Thymus (tissue), 14 donors: Measurements from ENCODE around the gene ZNF665. TPM values are rescaled to one million over a fixed set of nuclear protein-coding genes. Genes with fewer than 3 reads are reported as not detected.
"Not testable (repeated sequence)": the region's sequence is repeated elsewhere in the genome, so short reads cannot be mapped to it uniquely, and the experiment has no call there.

Experiments used
- DNase-seq, 9 donors: peaks; one replicate each; pipeline ENCODE4 v3.0.0-alpha.2; 2013; ENCODE audit warnings: low spot score in 9 of 9, low read depth in 6 of 9, missing footprints in 1 of 9
- H3K27ac ChIP-seq, 2 donors: one replicate each; pipeline ENCODE4 v1.5.1; 2013; ENCODE audit warnings: control low read depth in 1 of 2, low read depth in 1 of 2, low read length in 1 of 2, mild to moderate bottlenecking in 1 of 2, moderate library complexity in 1 of 2
- H3K27me3 ChIP-seq, 2 donors: one replicate each; pipeline ENCODE4 v1.5.1; 2013; ENCODE audit warnings: low read length in 1 of 2; ENCODE audit not compliant: control insufficient read depth in 2 of 2, insufficient read depth in 1 of 2
- H3K36me3 ChIP-seq, 2 donors: one replicate each; pipeline ENCODE4 v1.5.1; 2013; ENCODE audit warnings: low read length in 1 of 2, mild to moderate bottlenecking in 1 of 2, moderate library complexity in 1 of 2; ENCODE audit not compliant: control insufficient read depth in 2 of 2, insufficient read depth in 2 of 2
- H3K4me1 ChIP-seq, 2 donors: one replicate each; pipeline ENCODE4 v1.5.1; 2013; ENCODE audit warnings: low read length in 2 of 2; ENCODE audit not compliant: control insufficient read depth in 2 of 2, insufficient read depth in 2 of 2
- H3K4me3 ChIP-seq, 2 donors: one replicate each; pipeline ENCODE4 v1.5.1; 2013; ENCODE audit warnings: low read length in 2 of 2, control low read depth in 1 of 2, mild to moderate bottlenecking in 1 of 2
- H3K9me3 ChIP-seq, 2 donors: one replicate each; pipeline ENCODE4 v1.5.1; 2013; ENCODE audit warnings: low read length in 1 of 2, mild to moderate bottlenecking in 1 of 2; ENCODE audit not compliant: control insufficient read depth in 2 of 2, insufficient read depth in 1 of 2
- WGBS: extraction: QIAGEN DNeasy Blood & Tissue Kit; methylation state at CpG from one replicate; pipeline ENCODE4 v1.1.7; 2013; 5-methylcytosine and 5-hydroxymethylcytosine counted together
- long read RNA-seq, 10 donors: transcript quantifications; one replicate each; lab custom pipeline, GENCODE V29; 2026
- polyA plus RNA-seq: library from polyadenylated mRNA; stranded (reverse); fragments of 200-250 nt; gene quantifications from one replicate; pipeline ENCODE4 v1.2.3, GENCODE V29; 2013
- total RNA-seq: library from RNA; stranded (reverse); fragments of 120-200 nt; gene quantifications from one replicate; pipeline ENCODE4 v1.2.4, GENCODE V29; 2013
- donor health status: healthy.

ZNF665 gene
- 5.6 TPM for total RNA-seq
- 7.7 TPM for polyA plus RNA-seq
- long read RNA-seq, donor 1: 0 reads
- long read RNA-seq, donor 2, full-length matches to known transcripts: 1 of 1 reads
- long read RNA-seq, donor 2, partial matches to known transcripts: 0 of 1 reads
- long read RNA-seq, donor 2, other reads (novel, unspliced or antisense): 0 of 1 reads
- long read RNA-seq, donor 3, partial matches to known transcripts: 8 of 8 reads
- long read RNA-seq, donor 3, other reads (novel, unspliced or antisense): 0 of 8 reads
- long read RNA-seq, donor 4: 0 reads
- long read RNA-seq, donor 5, partial matches to known transcripts: 0 of 1 reads
- long read RNA-seq, donor 5, other reads (novel, unspliced or antisense): 0 of 1 reads
- long read RNA-seq, donor 6: 0 reads
- long read RNA-seq, donor 7: 0 reads
- long read RNA-seq, donor 8: 0 reads
- long read RNA-seq, donor 9, partial matches to known transcripts: 0 of 1 reads
- long read RNA-seq, donor 9, other reads (novel, unspliced or antisense): 0 of 1 reads
- long read RNA-seq, donor 10: 0 reads

- 1% methylated on average over 53 of the region's 53 CpGs for WGBS
- Histone ChIP-seq H3K36me3 (peaks cover 0 to 3% of the 10 kb centered on the region in 2 donors), H3K4me1 (peaks cover 5 to 8% of the 10 kb centered on the region in 2 donors), H3K27me3 (no peaks in the 10 kb centered on the region), H3K4me3 (peak within 1 kb of the TSS; percentile 74 to 87), H3K9me3 (peaks cover 0 to 12% of the 10 kb centered on the region in 2 donors), H3K27ac (peak within 1 kb of the TSS; percentile 62 to 91)
- DNase-seq: peak; percentile 44 to 90 (median 74)
These were observed at the start of gene ZNF665 for GRCh38 chr19:53192771-53193534. Gene ZNF665, minus strand, starts transcription at chr19:53193358. Its CDS starts 10,460 bp downstream, at chr19:53182898.

GRCh38 chr19:53237114-53237777 is 44.1 kb upstream of the ZNF665 start:
- Histone ChIP-seq H3K4me3 (no peak overlapping the region), H3K27ac (no peak overlapping the region), H3K36me3 (peaks cover 2 to 3% of the 10 kb centered on the region in 2 donors), H3K27me3 (no peaks in the 10 kb centered on the region), H3K9me3 (peaks cover 7 to 20% of the 10 kb centered on the region in 2 donors), H3K4me1 (no peaks in the 10 kb centered on the region)
- DNase-seq: no peak
- WGBS: 96% methylated on average over 4 of the region's 4 CpGs

GRCh38 chr19:53224606-53225005 is 31.4 kb upstream of the ZNF665 start:
- Histone ChIP-seq H3K27me3 (no peaks in the 10 kb centered on the region), H3K9me3 (peaks cover 4 to 25% of the 10 kb centered on the region in 2 donors), H3K36me3 (no peaks in the 10 kb centered on the region), H3K4me3 (no peak overlapping the region), H3K27ac (no peak overlapping the region), H3K4me1 (no peaks in the 10 kb centered on the region)
- 91% methylated on average over 14 of the region's 20 CpGs for WGBS
- DNase-seq: no peak

- not testable (repeated sequence) for H3K27me3 ChIP-seq, H3K4me3 ChIP-seq, H3K36me3 ChIP-seq, DNase-seq, H3K4me1 ChIP-seq, H3K27ac ChIP-seq
- peaks cover 4 to 25% of the 10 kb centered on the region in 2 donors for H3K9me3 ChIP-seq
- 97% methylated on average over 27 of the region's 28 CpGs for WGBS
These were observed 29.6 kb upstream of the ZNF665 start for GRCh38 chr19:53222716-53223115.

GRCh38 chr19:53212703-53213320 is 19.7 kb upstream of the ZNF665 start:
- Histone ChIP-seq H3K27me3 (no peaks in the 10 kb centered on the region), H3K27ac (no peak overlapping the region), H3K36me3 (peaks cover 0 to 18% of the 10 kb centered on the region in 2 donors), H3K4me3 (no peak overlapping the region), H3K9me3 (peaks cover 18 to 37% of the 10 kb centered on the region in 2 donors), H3K4me1 (no peaks in the 10 kb centered on the region)
- no peak for DNase-seq
- WGBS: 99% methylated on average over 2 of the region's 2 CpGs

- not testable (repeated sequence) for H3K4me3 ChIP-seq, H3K4me1 ChIP-seq, DNase-seq, H3K27me3 ChIP-seq, H3K27ac ChIP-seq
- WGBS: 96% methylated on average over 3 of the region's 3 CpGs
- Histone ChIP-seq H3K9me3 (peaks cover 18 to 36% of the 10 kb centered on the region in 2 donors), H3K36me3 (peaks cover 0 to 18% of the 10 kb centered on the region in 2 donors)
These were observed 18.4 kb upstream of the ZNF665 start for GRCh38 chr19:53211554-53211953.

- 1% methylated on average over 42 of the region's 42 CpGs for WGBS
- Histone ChIP-seq H3K36me3 (peaks cover 0 to 14% of the 10 kb centered on the region in 2 donors), H3K4me1 (peaks cover 5 to 8% of the 10 kb centered on the region in 2 donors), H3K27ac (peak overlapping the region; percentile 92 to 95), H3K9me3 (peaks cover 1 to 34% of the 10 kb centered on the region in 2 donors), H3K4me3 (peak overlapping the region; percentile 85 to 97), H3K27me3 (no peaks in the 10 kb centered on the region)
- peak; percentile 67 to 95 (median 87) for DNase-seq
These were observed 3.7 kb upstream of the ZNF665 start for GRCh38 chr19:53196777-53197396.

GRCh38 chr19:53195265-53195903 is 2.2 kb upstream of the ZNF665 start:
- H3K27ac ChIP-seq: no peak overlapping the region
- H3K4me3 ChIP-seq: no peak overlapping the region
- peaks cover 0 to 26% of the 10 kb centered on the region in 2 donors for H3K9me3 ChIP-seq
- peaks cover 5 to 8% of the 10 kb centered on the region in 2 donors for H3K4me1 ChIP-seq
- peaks cover 0 to 3% of the 10 kb centered on the region in 2 donors for H3K36me3 ChIP-seq
- WGBS: under 1% methylated on average over 3 of the region's 3 CpGs
- DNase-seq: peak; percentile 59 to 93 (median 80)
- no peaks in the 10 kb centered on the region for H3K27me3 ChIP-seq
